ENCODE data around the gene VWA1.
"Not testable (repeated sequence)": the region's sequence is repeated elsewhere in the genome, so short reads cannot be mapped to it uniquely, and the experiment has no call there.

DNA sequence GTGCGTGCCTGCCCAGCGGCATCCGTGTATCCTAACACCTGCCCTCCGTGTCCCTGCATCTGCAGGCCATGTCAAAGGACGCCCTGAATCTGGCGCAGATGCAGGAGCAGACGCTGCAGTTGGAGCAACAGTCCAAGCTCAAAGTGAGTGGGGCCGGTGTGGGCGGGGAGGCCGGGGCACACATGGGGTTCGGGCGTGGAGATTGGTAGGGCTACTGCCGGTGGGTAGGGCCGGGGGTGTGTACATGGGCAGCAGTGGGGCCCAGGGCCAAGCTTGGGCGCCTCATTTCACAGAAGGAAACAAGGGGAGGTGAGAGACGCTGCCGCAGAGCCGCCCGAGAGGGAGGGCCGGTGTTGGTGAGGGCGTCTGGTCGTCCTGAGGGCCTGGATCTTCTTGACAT lies 15.1 kb downstream of the VWA1 start:
- TF ChIP-seq, protein P1, sequence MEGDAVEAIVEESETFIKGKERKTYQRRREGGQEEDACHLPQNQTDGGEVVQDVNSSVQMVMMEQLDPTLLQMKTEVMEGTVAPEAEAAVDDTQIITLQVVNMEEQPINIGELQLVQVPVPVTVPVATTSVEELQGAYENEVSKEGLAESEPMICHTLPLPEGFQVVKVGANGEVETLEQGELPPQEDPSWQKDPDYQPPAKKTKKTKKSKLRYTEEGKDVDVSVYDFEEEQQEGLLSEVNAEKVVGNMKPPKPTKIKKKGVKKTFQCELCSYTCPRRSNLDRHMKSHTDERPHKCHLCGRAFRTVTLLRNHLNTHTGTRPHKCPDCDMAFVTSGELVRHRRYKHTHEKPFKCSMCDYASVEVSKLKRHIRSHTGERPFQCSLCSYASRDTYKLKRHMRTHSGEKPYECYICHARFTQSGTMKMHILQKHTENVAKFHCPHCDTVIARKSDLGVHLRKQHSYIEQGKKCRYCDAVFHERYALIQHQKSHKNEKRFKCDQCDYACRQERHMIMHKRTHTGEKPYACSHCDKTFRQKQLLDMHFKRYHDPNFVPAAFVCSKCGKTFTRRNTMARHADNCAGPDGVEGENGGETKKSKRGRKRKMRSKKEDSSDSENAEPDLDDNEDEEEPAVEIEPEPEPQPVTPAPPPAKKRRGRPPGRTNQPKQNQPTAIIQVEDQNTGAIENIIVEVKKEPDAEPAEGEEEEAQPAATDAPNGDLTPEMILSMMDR (IDR thresholded peaks at IDR 0.05): not testable (repeated sequence)
- not testable (repeated sequence) for TF ChIP-seq POLR2AphosphoS5, POLR2A (IDR thresholded peaks at IDR 0.05)

All from suprapubic skin (tissue), 4 donors.